PFSK-1 (cell line): ENCODE results near the gene PAPPA2.

Source experiments
- FOXP2 ChIP-seq: optimal IDR thresholded peaks from 2 replicates; pipeline ENCODE3; 2011; ENCODE audit warnings: borderline replicate concordance, control low read depth, inconsistent platforms; ENCODE audit not compliant: insufficient read depth; ENCODE audit errors: extremely low read length, extremely low read depth
- POLR2AphosphoS5 ChIP-seq: IDR thresholded peaks from 2 replicates; pipeline ENCODE4 v1.6.1; 2012; ENCODE audit warnings: low read depth, mild to moderate bottlenecking, control low read depth, low read length, moderate library complexity
- SIN3A ChIP-seq: IDR thresholded peaks from 2 replicates; pipeline ENCODE4 v1.6.1; 2012; ENCODE audit warnings: mild to moderate bottlenecking, low read length, moderate library complexity, borderline replicate concordance; ENCODE audit not compliant: insufficient read depth
- TAF1 ChIP-seq: IDR thresholded peaks from 2 replicates; pipeline ENCODE4 v1.6.1; 2012; ENCODE audit warnings: low read length, control low read depth, borderline replicate concordance; ENCODE audit not compliant: insufficient read depth
- TF ChIP-seq, protein P1 (sequence below), 2 experiments: IDR thresholded peaks; 2 replicates each; pipeline versions ENCODE4 v1.6.1 to v1.8.0; 2011 to 2012; ENCODE audit warnings: low read depth in 2 of 2, low read length in 2 of 2, control low read depth in 1 of 2, inconsistent platforms in 1 of 2, mild to moderate bottlenecking in 1 of 2, moderate library complexity in 1 of 2; ENCODE audit not compliant: insufficient read depth in 1 of 2

PAPPA2 gene

GRCh38 chr1:176853503-176853902, 390.5 kb downstream of the PAPPA2 start:
- TF ChIP-seq POLR2AphosphoS5 = no peak
- TF ChIP-seq SIN3A = no peak
- TF ChIP-seq, protein P1, sequence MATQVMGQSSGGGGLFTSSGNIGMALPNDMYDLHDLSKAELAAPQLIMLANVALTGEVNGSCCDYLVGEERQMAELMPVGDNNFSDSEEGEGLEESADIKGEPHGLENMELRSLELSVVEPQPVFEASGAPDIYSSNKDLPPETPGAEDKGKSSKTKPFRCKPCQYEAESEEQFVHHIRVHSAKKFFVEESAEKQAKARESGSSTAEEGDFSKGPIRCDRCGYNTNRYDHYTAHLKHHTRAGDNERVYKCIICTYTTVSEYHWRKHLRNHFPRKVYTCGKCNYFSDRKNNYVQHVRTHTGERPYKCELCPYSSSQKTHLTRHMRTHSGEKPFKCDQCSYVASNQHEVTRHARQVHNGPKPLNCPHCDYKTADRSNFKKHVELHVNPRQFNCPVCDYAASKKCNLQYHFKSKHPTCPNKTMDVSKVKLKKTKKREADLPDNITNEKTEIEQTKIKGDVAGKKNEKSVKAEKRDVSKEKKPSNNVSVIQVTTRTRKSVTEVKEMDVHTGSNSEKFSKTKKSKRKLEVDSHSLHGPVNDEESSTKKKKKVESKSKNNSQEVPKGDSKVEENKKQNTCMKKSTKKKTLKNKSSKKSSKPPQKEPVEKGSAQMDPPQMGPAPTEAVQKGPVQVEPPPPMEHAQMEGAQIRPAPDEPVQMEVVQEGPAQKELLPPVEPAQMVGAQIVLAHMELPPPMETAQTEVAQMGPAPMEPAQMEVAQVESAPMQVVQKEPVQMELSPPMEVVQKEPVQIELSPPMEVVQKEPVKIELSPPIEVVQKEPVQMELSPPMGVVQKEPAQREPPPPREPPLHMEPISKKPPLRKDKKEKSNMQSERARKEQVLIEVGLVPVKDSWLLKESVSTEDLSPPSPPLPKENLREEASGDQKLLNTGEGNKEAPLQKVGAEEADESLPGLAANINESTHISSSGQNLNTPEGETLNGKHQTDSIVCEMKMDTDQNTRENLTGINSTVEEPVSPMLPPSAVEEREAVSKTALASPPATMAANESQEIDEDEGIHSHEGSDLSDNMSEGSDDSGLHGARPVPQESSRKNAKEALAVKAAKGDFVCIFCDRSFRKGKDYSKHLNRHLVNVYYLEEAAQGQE (IDR thresholded peaks at IDR 0.05; ENCODE audit: insufficient read depth in 1 of 2, low read depth in 2 of 2, low read length in 2 of 2) = no peak
- no peak for TF ChIP-seq FOXP2
- TF ChIP-seq TAF1 = no peak

- TF ChIP-seq SIN3A = no peak
- no peak for TF ChIP-seq POLR2AphosphoS5
- TF ChIP-seq, protein P1 (IDR thresholded peaks at IDR 0.05; ENCODE audit: insufficient read depth in 1 of 2, low read depth in 2 of 2, low read length in 2 of 2) = no peak
- TF ChIP-seq FOXP2 = no peak
These were observed 391.1 kb downstream of the PAPPA2 start for GRCh38 chr1:176854121-176854520.

DNA sequence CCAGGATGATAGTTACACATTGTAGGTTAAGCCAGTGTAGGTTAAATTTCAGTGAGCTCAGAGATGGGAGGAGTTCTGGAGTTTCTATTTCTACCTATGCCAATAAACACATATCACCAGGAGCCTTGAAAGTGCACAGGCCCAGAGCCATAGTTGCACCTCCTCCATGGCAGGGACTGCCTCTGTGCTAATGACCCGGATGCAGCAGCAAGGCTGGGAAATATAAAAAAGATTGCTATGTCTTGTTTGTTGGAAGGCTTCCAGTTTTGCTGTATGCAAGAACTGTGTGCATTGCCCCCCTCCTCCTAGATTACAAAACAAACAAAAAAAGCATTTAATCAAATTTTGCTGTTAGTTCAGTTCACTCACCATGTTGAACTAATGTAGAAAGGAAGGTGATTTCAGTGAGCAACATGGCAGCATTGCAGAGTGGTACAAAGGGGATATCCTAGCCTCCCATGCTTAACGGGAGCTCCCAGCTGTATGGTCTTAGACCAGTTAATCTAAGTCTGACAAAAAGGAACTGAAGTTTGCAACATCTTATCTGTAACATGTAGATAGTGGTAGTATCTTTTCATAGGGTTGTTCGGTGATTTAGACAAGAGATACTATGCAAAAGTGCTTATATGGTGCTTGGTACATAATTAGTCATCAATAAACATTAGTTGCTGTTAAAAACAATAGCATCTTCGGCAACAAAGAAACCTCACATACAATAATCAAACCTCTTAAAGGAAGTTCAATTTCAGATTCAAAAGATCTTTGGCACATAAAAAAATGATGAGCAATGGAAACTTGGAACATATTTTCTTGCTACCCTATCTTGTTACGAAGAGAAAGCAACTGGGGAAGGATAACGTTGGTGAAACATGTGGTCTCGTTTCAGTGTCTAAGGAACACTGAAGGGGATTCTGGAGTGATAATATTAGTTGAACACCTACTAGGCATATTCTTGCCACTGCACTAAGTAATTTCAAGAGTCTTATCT, 392.1 kb downstream of the PAPPA2 start:
- TF ChIP-seq SIN3A (no peak), POLR2AphosphoS5 (no peak), TAF1 (no peak), FOXP2 (no peak)
- TF ChIP-seq, protein P1 (IDR thresholded peaks at IDR 0.05; ENCODE audit: insufficient read depth in 1 of 2, low read depth in 2 of 2, low read length in 2 of 2) = no peak

- TF ChIP-seq SIN3A = no peak
- TF ChIP-seq FOXP2 = no peak
- TF ChIP-seq, protein P1 (IDR thresholded peaks at IDR 0.05; ENCODE audit: insufficient read depth in 1 of 2, low read depth in 2 of 2, low read length in 2 of 2) = no peak
- TF ChIP-seq TAF1 = no peak
- no peak for TF ChIP-seq POLR2AphosphoS5
These were observed 394.7 kb downstream of the PAPPA2 start for GRCh38 chr1:176857632-176858031.
